ENCODE measurements around the gene RAX2.

- TF ChIP-seq POLR2AphosphoS5 (IDR thresholded peaks at IDR 0.05; ENCODE audit: borderline replicate concordance, low read depth, low read length) (no peak), EZH2 (IDR thresholded peaks at IDR 0.05) (no peak)
Observed at GRCh38 chr19:3770136-3770999, 1.7 kb downstream of the RAX2 start.
